HG02759 (cell line): Measurements from ENCODE around the gene FIGNL1.

Experiments used
- ATAC-seq: cut with Tn5 transposase; IDR thresholded peaks from one replicate; pipeline ENCODE4 v1.9.1; 2021; ENCODE audit warnings: mild to moderate bottlenecking, moderate library complexity; ENCODE audit not compliant: unreplicated experiment

Gene FIGNL1

DNA sequence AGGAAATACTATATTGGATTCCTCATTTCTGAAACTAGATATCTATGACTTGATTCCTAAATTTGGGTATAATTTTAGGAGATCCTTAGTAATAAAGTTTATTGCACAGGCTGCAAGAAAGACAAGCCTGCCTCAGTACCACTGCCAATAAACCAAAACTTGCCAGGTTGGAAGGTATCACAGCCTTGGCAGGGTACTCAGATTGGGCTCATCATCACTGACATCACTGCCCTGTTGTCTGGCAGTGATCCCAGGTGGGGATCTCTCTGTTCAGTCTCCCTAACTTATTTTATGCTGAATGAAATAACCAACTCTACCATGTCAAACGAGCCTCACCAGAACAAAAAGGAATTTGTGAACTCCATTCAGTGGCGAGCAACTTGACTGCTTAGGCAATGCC lies 18.8 kb downstream of the FIGNL1 start:
- no peak for ATAC-seq

DNA sequence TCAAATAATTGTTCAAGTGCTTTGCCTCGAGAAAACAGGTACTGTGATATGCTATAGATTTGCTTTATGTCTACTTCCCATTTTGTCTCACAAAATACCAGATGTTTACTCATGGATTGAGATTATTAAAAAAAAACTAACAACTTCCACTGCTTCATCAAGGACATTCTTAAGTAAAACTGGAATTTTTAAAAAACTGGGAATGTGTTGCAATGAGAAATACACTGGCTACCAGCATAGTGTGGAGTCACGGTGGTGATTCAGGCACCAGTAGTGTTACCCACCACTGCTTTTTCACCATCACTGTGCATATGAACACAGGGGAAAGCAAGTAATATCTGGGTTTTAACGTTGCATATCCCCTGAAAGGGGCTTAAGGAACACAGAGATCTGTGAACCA lies 21.2 kb downstream of the FIGNL1 start:
- no peak for ATAC-seq

DNA sequence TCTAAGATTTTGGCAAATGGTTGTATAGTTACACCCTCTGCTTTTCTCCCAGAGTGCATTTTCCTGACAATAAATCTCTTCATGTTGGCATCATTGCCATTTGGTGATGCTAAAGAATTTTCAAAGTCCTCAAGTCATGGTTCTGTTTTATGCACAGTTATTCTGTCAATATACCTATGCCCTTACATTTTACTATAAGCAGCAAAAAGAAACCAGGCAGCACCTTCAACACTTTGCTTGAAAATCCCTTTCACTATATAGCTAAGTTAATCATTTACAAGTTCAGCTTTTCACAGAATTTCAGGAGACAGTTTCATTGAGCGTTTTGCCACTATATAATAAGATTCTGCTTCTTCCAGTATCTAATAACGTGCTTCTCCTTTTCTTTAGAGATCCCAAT lies 22.6 kb downstream of the FIGNL1 start:
- ATAC-seq = no peak

DNA sequence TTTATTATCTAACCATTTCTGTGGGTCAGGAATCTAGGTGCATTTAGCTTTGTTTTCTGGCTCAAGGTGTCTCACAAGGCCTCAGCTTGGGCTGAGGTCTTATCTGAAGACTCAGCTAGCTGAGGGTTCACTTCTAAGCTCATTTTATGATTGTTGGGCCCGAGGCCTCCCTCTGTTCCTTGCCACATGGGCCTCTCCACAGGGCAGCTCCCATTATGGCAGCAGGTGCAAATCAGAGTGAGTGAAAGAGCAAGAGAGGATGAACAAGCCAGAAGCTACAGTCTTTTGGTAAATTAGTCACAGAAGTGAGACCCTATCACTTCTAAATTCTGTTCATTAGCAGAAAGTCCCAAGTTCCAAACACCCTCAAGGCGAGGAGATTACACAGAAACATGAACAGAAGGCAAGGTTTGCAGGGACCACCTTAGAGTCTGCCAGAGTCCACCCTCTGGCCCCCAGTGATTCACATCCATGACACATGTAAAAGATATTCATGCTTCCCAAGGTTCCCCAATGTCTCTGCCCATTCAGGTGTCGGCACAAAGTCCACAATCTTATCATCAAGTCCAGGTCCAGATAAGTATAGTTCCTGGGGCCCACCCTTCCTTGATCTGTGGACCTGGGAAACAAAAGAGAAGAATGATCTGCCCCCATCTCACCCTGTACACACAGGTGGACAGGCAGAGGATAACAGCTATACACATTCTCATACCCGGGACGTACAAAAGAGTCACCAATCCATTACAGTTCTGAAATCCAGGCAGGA lies 23.7 kb downstream of the FIGNL1 start:
- ATAC-seq = no peak

DNA sequence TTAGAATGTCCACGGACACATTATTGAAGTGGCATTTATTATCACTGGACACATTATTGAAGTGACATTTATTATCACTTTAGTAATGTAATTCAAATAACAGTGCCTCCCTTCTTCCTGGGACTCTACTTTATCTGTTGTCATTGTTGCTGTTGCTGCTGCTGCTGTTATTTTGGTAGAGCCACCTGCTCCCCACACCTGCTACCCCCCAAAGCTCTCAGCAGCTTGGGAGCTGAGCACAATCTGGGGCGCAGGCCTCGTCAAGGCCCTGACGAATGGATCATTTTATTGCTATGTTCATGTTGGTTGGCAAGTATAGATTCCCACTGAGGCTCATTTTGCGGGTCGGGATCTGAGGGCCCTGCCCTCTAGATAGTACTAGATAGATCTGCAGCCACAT lies 24.8 kb downstream of the FIGNL1 start:
- no peak for ATAC-seq

DNA sequence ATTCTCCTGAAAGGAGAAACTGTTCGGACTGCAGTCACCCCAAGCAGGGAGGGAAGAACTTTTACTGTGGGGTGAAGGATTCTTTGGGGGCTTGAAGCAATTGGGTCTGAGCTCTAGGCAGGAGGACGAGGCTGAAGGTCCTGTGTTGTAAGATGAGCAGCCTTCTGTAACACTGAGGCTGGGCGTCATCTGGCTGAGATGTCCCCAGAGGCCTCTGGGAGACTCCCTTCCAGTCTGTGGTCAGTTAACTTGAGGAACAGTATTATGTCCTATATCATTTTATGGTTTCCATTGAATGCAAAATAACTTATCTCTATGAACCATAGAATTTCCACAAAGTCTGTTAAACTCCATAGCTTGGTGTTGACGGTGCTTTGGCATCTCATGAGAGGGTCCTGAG lies 26.3 kb downstream of the FIGNL1 start:
- ATAC-seq = no peak

DNA sequence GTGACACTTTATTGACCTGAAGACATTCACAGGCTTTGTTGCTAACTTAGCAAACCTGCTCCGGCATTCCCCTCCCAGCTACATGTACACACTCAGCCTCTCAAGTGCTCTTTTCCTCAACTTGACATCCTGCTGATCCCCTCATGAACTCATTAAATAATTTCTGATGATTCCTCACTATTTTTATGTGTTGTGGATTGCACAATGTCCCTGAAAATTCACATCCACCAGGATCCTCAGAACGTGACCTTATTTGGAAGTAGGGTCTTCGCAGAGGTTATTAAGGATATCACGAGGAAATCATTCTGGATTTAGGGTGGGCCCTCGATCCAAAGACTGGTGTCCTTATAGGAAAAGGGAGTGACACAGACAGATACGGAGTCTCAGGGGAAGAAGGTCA lies 27.3 kb downstream of the FIGNL1 start:
- ATAC-seq = no peak

DNA sequence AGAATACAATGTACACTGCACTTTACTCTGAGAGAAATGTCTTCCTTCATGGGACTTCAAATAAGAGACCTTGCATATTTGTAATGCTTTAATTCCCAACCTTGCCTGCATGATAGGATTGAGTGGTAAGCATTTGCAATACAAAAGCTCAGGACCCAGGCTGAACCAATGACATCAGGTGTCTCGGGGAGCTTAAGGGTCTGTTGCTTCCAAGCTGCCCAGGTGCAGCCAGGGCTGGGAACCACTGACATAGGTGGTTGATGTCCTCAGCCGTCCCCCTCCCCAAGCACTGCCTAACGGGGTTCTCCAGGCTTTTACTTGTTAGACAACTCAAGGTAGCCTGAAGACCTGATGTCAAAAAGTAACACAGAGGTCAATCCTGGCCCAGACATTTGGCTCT lies 29.1 kb downstream of the FIGNL1 start:
- no peak for ATAC-seq

DNA sequence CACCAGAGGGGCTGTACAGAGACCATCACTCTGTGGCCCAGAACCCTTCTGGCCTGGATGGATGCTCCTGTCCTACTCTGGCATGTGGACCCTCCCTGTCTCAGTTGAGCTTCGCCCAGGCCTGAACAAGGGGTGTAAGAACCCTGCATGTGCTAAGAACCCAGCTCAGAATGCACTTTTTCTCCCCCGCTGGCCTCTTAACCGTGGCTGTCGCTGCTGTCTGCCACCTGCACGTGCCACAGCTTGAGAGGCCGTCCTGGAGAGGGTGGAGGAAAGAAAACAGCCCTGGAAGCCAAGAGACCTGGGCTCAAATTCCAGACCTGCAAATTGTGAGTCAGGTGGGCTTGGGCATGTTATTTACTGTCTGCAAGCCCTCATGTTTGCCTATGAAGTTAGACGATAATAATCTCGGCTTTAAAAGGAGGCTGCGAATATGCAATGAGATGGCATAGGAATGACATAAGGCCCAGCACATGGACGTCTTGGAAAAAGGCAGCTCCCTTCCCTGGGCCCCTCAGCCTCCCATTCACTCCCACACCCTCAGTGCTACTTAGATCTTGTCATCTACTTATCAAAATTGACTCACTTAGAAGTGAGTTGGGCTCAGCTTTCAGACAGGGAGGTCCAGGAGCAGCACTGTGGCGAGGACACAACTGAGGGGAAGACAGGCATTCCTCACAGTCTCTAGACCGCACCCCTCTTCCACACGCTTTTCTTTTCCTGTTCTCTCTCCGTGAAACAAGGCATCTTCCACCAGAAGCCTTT lies 31.4 kb downstream of the FIGNL1 start:
- ATAC-seq = no peak

DNA sequence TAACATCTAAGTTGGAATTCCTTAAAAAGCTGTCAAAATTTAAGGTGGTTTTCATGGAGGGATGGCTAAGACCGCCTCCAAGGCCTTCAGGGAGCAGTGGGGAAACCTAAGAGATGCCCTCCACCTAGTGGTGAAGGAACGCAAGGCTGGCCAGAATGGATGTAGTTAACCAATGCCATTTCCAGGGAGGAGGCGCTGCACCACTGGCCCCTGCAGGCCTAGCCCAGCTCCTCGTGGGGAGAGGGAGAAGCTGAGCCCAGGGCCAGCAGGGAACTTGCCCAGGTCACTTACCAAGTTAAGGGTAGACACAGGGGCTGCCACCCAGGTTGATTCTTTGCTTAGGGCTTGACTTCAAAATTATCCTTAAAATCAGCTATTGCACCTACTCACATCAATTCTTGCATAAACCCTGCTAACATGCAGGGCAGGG lies 32.0 kb downstream of the FIGNL1 start:
- peak; percentile 88 for ATAC-seq

DNA sequence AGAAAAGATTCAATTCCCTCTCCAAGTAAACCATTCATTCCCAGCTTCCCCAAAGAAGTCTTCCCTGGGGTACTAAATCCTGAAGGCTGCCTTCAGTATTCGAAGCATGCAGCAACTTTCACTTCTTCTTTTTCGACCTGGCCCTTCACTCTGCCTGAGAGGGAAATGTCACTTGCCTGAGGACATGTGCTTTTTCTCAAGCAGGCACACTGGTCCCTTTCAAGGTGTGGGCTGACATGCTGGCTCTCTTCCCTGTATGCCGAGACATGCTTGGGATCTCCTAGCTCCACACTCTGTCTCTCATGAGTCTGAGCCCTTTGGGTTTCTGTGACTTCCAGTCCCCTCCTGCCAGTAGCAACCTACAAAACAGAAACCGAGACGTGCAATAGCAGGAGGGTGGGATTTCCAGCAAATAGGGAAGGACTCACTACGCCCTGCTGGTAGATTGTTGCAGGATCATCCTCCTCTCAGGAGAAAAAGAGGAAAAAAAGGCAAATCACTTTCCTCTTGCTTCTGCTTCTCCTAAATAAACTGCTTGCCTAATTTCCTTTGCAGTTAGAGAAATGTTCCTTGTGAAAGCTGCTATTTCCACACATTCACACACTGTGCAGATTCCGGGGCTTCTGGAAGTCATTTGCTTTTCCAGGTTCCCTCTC lies 33.5 kb downstream of the FIGNL1 start:
- ATAC-seq = peak; percentile 76

DNA sequence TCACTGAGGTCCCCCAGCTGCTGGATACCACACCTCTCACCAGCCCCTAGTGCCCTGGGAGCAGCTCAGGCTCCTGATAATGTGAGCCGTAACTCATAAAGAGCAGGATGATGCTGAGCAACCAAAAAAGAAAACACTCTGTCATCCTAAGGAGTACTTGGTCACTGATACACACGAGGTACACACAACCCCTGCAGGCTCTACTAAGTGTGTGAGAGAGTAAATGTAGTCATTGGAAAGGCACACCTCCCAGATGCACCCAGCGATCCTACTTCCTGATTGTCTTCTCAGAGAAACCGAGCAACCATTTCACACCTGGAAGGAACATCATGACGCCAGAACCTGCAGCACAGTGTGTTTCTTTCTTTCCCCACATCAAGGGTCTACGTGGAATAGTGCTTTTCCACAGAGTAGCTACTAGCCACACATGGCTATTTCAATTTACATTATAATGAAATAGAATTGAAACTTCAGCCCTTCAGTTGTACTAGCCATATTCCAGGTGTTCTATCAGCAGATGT lies 34.2 kb downstream of the FIGNL1 start:
- no peak for ATAC-seq

DNA sequence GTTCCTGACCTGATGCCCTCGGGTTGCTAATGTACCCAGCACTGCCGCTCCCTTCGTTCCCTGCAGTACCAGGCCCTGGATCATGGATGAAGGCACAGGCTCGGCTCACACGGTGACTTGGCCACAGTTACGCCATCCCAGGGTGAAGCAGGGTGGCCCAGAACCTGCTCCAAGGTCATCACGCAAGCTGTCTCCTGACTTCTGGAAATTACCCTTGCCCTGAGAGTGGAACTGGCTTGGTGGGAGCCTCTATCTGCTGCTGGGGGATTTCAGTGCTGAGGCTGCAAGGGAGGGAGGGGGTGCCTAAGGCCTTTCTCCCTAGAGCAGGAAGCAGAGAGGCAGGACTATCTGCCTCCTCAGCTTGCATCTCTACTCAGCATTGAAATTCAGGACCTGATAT lies 36.6 kb downstream of the FIGNL1 start:
- no peak for ATAC-seq

DNA sequence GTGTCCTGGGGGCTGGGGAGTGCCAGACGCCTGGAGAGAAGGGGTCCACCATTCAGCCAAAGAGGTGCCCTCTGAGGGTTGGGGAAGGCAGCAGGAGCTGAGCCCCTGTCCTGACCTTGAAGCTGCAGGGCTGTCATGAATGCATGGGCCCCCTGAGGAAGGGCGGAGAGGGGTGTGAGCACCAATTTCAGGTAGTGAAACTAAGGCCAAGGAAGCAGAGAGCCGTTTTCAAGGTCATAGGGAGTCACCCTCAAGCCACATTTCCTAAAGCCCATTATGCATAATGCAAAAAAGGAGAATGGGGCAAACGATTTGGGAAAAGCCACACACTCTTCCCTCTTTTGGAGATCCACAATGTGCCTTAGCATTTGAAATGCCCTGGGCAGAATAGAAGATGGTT lies 37.2 kb downstream of the FIGNL1 start:
- ATAC-seq = no peak

DNA sequence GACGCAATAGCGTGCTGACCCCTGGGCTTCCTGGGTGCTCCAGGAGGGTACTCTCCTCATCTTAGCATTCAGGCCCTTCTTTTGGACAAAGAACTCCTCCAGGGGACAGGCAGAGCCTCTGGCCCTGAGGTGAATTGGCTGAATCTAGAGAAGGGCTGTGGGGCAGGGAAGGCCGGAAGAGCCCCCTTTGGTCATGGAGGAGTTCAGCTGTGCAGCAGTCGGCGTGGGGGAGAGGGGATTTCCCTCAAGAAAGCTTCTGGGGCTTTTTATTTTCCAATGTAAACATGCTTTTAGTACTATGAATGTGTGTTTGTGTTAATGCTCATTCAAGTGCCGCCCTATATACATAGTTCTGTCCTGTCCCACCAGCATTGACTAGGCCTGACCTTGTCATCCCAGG lies 38.8 kb downstream of the FIGNL1 start:
- ATAC-seq = no peak

DNA sequence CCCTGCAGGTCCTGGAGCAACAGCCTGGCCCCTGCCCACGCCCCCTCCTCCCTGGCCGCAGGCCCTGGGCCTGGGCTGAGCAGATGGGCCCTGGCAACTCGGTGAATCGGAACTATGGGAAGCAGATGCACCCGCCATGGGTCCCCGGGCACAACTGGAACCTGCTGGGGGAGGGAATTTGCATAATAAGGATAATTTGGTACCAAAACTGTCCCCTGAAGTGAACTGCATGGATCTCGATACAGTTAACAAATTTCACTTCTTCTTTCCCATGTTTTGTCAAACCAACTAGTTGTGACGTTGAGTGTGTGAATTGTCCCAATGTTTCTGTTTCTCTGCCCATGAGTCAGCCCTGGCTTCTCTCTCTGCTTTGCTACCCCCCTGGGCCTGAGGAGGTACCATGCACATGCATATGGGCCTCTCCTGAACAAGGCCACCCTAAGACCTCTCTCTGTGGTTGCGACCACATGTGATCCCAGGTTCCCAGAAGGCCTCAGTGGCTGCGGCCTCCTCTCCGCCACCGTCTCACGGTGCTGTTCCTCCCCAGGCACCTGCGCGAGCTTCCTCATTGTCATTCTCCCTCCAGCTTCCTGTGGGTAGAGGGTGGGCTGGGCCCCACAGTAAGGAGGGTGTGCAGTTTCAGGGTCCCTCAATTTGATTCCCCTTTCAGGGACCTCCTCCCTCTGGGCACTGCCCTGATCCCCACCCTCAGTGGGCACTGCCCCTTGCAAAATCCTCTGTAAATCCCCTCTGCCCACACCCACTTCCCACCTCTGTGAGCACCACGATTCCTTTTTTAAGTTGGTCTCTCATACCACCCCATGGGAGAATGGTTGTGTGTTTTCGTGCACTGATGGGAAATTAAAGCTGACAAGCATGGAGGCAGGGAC lies 40.0 kb downstream of the FIGNL1 start:
- ATAC-seq = peak; percentile 58

DNA sequence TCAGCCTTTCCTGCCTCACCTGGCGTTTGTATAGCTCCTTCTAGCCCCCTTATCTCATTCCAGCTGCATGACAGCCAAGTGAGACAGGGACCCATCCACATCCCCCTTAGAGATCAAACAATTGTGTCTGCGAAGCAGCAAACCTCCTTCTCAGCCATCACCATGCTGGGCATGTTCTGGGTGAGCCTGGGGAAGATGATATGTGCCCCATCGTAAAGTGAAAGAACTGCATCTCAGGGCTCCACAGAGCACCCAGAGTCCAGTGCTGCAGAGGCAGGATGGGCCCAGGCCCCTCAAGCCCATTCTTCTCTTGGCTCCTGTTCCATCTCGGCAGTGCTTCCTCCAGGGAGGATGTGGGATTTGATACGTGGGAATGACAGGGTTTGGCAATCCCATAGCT lies 43.2 kb downstream of the FIGNL1 start:
- no peak for ATAC-seq

DNA sequence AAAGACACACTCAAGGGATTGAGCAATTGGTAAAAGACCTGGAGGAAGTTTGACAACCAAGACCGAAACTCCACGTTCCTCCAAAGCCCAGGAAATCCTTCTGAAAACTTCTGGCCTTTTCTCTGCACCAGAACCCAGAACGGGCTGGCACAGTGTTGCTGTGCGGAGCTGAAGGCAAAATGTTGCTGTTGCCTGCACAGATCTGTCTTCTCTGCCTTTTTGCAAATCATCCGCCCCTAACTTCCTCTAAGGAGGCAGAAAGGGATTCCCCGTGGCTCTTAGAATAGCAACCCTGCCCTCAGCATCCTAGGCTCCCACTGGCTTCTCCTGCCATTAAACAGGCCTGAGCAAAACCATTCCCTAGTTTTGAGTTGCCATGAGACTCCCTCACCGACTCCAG lies 44.9 kb downstream of the FIGNL1 start:
- ATAC-seq = peak; percentile 31

DNA sequence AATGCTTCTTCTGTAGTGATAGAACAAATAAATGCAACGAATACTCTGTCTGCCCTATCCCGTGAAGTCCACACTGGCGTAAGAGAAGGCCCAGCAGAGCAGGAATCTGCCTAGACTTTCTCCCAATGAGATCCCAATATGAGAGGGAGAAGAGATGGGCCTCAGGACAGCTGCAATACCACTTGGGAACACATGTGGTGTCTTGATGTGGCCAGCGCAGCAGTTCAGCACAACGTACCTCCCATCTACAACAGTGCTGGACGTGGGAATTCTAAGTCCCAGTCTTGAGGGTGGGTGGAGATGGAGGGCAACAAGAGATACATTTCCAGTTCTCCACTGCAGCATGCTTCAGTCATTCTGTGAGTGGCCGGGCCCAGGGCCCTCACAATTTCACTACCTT lies 45.8 kb downstream of the FIGNL1 start:
- ATAC-seq = no peak

DNA sequence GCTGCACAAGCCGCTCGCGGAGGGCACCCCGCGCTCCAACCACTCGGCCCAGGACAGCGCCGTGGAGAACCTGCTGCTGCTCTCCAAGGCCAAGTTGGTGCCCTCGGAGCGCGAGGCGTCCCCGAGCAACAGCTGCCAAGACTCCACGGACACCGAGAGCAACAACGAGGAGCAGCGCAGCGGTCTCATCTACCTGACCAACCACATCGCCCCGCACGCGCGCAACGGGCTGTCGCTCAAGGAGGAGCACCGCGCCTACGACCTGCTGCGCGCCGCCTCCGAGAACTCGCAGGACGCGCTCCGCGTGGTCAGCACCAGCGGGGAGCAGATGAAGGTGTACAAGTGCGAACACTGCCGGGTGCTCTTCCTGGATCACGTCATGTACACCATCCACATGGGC lies 50.0 kb downstream of the FIGNL1 start:
- no peak for ATAC-seq

DNA sequence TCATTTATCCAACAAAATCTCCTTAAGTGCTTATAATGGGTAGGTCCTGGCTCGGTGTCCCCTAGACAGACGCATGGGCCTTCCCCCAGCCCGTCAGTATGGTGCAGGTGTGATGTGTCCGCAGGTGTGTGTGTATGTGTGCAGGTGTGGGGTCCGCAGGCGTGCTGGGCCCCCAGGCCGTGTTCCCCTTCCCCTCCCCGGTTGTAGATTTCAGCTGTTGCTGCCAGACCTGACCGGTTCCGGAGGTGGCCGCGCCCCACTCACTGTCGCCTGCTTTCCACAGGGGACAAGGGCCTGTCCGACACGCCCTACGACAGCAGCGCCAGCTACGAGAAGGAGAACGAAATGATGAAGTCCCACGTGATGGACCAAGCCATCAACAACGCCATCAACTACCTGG lies 50.5 kb downstream of the FIGNL1 start:
- ATAC-seq = no peak
